Prostate gland (tissue), 2 donors: ENCODE measurements around the gene KCNIP3.

Experiments
- POLR2A ChIP-seq: fragments of 450-650 bp; IDR thresholded peaks from one replicate; pipeline ENCODE4 v1.6.1; 2016; ENCODE audit warnings: antibody characterized with exemption, mild to moderate bottlenecking
- POLR2AphosphoS5 ChIP-seq: sonication (generic); formaldehyde crosslinking; IDR thresholded peaks from one replicate; pipeline ENCODE4 v1.6.1; 2017; ENCODE audit warnings: antibody characterized with exemption
- TF ChIP-seq, protein P1 (sequence below), 4 experiments: fragments of 200-600 bp in 2 of 4; fragments of 450-650 bp in 2 of 4; sonication (generic) in 2 of 4; IDR thresholded peaks; 1 replicate in 3 of 4; 2 replicates in 1 of 4; pipeline ENCODE4 v1.5.1; 2016 to 2019; ENCODE audit warnings: antibody characterized with exemption in 4 of 4, mild to moderate bottlenecking in 2 of 4, moderate library complexity in 2 of 4

DNA sequence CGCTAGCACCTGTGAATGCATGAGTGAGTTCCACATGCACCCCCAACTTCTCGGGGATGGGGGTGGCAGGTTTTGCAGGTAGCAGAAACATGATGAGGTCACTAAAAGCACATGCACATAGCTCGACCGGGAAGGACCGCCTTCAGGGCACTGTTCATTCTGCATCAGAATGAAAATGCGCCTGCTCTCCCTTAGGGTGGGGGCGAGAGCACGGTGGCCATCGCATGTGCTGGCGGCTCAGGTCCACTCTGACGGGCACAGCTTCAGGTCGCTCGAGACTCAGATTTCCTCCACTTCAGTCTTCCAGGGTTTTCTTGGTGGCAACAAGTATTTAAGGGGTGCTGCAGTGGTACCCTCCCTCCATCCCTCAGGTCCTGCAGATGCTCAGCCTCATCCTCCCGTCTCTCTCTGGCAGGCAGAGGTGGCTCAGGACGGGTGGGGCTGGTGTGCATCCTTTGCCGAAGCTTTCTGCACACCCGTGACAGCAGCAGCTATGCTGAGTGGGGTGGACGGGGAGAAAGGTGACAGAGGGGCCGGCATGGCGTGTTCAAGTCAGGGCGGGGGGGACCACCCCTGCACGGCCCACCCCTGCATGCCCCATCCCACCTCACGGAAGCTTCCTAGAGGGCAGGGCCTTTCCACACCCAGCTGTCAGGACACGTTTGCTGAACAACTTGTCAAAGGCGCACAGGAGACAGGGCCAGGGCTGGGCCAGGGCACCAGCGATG, 14.8 kb downstream of the KCNIP3 start:
- TF ChIP-seq, protein P1, sequence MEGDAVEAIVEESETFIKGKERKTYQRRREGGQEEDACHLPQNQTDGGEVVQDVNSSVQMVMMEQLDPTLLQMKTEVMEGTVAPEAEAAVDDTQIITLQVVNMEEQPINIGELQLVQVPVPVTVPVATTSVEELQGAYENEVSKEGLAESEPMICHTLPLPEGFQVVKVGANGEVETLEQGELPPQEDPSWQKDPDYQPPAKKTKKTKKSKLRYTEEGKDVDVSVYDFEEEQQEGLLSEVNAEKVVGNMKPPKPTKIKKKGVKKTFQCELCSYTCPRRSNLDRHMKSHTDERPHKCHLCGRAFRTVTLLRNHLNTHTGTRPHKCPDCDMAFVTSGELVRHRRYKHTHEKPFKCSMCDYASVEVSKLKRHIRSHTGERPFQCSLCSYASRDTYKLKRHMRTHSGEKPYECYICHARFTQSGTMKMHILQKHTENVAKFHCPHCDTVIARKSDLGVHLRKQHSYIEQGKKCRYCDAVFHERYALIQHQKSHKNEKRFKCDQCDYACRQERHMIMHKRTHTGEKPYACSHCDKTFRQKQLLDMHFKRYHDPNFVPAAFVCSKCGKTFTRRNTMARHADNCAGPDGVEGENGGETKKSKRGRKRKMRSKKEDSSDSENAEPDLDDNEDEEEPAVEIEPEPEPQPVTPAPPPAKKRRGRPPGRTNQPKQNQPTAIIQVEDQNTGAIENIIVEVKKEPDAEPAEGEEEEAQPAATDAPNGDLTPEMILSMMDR (IDR thresholded peaks at IDR 0.05), result no peak
- no peak for TF ChIP-seq POLR2A
- no peak for TF ChIP-seq POLR2AphosphoS5
